ENCODE data around the gene DIS3L2. TPM values are rescaled to one million over a fixed set of nuclear protein-coding genes. Genes with fewer than 3 reads are reported as not detected.

DIS3L2 gene
- total and polyA plus RNA-seq, 2 experiments from 2014 or later = 15.2 to 25.3 TPM

- Histone ChIP-seq H3K36me3 (ENCODE audit: insufficient read depth) (no peaks in the 10 kb centered on the region), H3K4me2 (no peak overlapping the region), H4K20me1 (replicated peaks; ENCODE audit: insufficient read depth) (no peaks in the 10 kb centered on the region), H3K27me3 (ENCODE audit: insufficient read depth) (no peaks in the 10 kb centered on the region), H3K4me1 (ENCODE audit: insufficient read depth) (no peaks in the 10 kb centered on the region), H2AFZ (no peak overlapping the region), H3K27ac (ENCODE audit: low read depth) (no peak overlapping the region), H3K4me3 (no peak overlapping the region), H3K9me2 (ENCODE audit: insufficient read depth) (0 out of 2 replicates have a peak, but pooled peaks cover 3% of the 10 kb centered on the region), H3F3A (replicated peaks; ENCODE audit: low read depth) (no peaks in the 10 kb centered on the region), H3K79me2 (replicated peaks; ENCODE audit: insufficient read depth) (no peaks in the 10 kb centered on the region)
- ATAC-seq (no peak), DNase-seq (ENCODE audit: low spot score) (no peak)
- no peak overlapping the region for H3K27ac Mint-ChIP-seq
- peaks cover 10% of the 10 kb centered on the region for H3K9me3 Mint-ChIP-seq
- TF ChIP-seq EZH2 (IDR thresholded peaks at IDR 0.05; ENCODE audit: low read depth, unreplicated experiment) (no peak), CREB1 (CRISPR knock-in tag; IDR thresholded peaks at IDR 0.05; ENCODE audit: low read depth) (no peak), JUNB (IDR thresholded peaks at IDR 0.05; ENCODE audit: unreplicated experiment) (no peak), EZH2phosphoT487 (IDR thresholded peaks at IDR 0.05; ENCODE audit: unreplicated experiment) (no peak), POLR2AphosphoS5 (IDR thresholded peaks at IDR 0.05; ENCODE audit: low read depth) (no peak), STAT1 (IDR thresholded peaks at IDR 0.05; ENCODE audit: unreplicated experiment) (no peak), ZNF114 (CRISPR knock-in tag; IDR thresholded peaks at IDR 0.05) (no peak), NANOG (IDR thresholded peaks at IDR 0.05; ENCODE audit: borderline replicate concordance) (no peak), CTCF (conservative IDR thresholded peaks at IDR 0.05; ENCODE audit: low read depth in 2 of 2) (no peak), ZNF331 (CRISPR knock-in tag; IDR thresholded peaks at IDR 0.05; ENCODE audit: low read depth) (no peak), ZNF462 (CRISPR knock-in tag; IDR thresholded peaks at IDR 0.05) (no peak)
- TF ChIP-seq, protein P1, sequence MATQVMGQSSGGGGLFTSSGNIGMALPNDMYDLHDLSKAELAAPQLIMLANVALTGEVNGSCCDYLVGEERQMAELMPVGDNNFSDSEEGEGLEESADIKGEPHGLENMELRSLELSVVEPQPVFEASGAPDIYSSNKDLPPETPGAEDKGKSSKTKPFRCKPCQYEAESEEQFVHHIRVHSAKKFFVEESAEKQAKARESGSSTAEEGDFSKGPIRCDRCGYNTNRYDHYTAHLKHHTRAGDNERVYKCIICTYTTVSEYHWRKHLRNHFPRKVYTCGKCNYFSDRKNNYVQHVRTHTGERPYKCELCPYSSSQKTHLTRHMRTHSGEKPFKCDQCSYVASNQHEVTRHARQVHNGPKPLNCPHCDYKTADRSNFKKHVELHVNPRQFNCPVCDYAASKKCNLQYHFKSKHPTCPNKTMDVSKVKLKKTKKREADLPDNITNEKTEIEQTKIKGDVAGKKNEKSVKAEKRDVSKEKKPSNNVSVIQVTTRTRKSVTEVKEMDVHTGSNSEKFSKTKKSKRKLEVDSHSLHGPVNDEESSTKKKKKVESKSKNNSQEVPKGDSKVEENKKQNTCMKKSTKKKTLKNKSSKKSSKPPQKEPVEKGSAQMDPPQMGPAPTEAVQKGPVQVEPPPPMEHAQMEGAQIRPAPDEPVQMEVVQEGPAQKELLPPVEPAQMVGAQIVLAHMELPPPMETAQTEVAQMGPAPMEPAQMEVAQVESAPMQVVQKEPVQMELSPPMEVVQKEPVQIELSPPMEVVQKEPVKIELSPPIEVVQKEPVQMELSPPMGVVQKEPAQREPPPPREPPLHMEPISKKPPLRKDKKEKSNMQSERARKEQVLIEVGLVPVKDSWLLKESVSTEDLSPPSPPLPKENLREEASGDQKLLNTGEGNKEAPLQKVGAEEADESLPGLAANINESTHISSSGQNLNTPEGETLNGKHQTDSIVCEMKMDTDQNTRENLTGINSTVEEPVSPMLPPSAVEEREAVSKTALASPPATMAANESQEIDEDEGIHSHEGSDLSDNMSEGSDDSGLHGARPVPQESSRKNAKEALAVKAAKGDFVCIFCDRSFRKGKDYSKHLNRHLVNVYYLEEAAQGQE (IDR thresholded peaks at IDR 0.05; ENCODE audit: unreplicated experiment) = no peak
- TF ChIP-seq, protein P2, sequence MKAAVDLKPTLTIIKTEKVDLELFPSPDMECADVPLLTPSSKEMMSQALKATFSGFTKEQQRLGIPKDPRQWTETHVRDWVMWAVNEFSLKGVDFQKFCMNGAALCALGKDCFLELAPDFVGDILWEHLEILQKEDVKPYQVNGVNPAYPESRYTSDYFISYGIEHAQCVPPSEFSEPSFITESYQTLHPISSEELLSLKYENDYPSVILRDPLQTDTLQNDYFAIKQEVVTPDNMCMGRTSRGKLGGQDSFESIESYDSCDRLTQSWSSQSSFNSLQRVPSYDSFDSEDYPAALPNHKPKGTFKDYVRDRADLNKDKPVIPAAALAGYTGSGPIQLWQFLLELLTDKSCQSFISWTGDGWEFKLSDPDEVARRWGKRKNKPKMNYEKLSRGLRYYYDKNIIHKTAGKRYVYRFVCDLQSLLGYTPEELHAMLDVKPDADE (IDR thresholded peaks at IDR 0.05) = no peak
- H3K4me1 Mint-ChIP-seq = peaks cover 3% of the 10 kb centered on the region; the same call in 1 of the 3 replicates
- H3K4me3 Mint-ChIP-seq = no peak overlapping the region
- H3K36me3 Mint-ChIP-seq (ENCODE audit: low read depth) = peaks cover 10% of the 10 kb centered on the region
- peaks cover 12% of the 10 kb centered on the region for H3K27me3 Mint-ChIP-seq (ENCODE audit: insufficient read depth, low read depth, poor library complexity)
Observed at GRCh38 chr2:232318169-232318855, 356.8 kb downstream of the DIS3L2 start.
